ENCODE results near the gene MYMX. TPM values are rescaled to one million over a fixed set of nuclear protein-coding genes. Genes with fewer than 3 reads are reported as not detected.

Gene MYMX
- total and polyA plus RNA-seq, 2 of the 13 experiments (the other 11 are each of a cell fraction or from before 2014, with no cell fraction given) = not detected

DNA sequence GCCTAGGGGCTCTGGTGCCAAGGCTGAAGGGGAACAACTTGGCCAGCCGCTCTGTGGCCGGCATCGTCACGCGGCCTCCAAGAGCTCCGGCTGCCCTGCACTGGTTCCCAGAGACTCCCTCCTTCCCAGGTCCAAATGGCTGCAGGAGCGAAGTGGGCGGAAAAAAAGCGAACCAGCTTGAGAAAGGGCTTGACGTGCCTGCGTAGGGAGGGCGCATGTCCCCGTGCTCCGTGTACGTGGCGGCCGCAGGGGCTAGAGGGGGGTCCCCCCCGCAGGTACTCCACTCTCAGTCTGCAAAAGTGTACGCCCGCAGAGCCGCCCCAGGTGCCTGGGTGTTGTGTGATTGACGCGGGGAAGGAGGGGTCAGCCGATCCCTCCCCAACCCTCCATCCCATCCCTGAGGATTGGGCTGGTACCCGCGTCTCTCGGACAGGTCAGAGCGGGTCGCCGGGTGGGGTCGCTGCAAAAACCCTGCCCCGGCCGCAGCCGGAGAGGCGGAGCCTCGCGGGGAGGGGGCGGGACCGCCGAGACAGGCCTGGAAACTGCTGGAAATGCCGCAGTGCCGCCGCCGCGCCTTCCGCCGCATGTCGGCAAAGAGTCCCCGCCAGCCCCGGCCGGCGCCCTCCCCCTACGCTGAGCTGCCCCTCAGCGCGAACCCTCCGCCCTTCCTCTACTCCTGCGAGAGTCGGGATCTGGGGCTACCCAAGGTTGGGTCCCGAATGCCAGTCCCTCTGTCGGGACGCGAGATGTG, 29.4 kb downstream of the MYMX start (continued):
- TF ChIP-seq PHB2 (IDR thresholded peaks at IDR 0.05; ENCODE audit: partially characterized antibody) (no peak), ELF3 (CRISPR knock-in tag; IDR thresholded peaks at IDR 0.05) (peak; percentile 30; the same call in 1 of the 2 replicates), TAF1 (CRISPR knock-in tag; IDR thresholded peaks at IDR 0.05) (peak; percentile 56; the same call in 1 of the 2 replicates), ZNF292 (CRISPR knock-in tag; IDR thresholded peaks at IDR 0.05; ENCODE audit: borderline replicate concordance, low read depth) (no peak; the same call in none of the 2 replicates), EP300 (IDR thresholded peaks at IDR 0.05; ENCODE audit: low read depth in 2 of 2, low read length in 2 of 2) (peak; percentile 59 to 85; a peak in 3 of 4 replicates), EP300 (CRISPR knock-in tag; IDR thresholded peaks at IDR 0.05; ENCODE audit: borderline replicate concordance) (no peak; the same call in 1 of the 2 replicates), ZNF790 (CRISPR knock-in tag; IDR thresholded peaks at IDR 0.05; ENCODE audit: borderline replicate concordance) (no peak), ZNF780A (CRISPR knock-in tag; IDR thresholded peaks at IDR 0.05) (peak; percentile 86), NCOA2 (CRISPR knock-in tag; IDR thresholded peaks at IDR 0.05) (no peak; the same call in 1 of the 2 replicates), ZNF335 (CRISPR knock-in tag; IDR thresholded peaks at IDR 0.05) (peak; percentile 3; the same call in 1 of the 2 replicates), TRIM24 (CRISPR knock-in tag; IDR thresholded peaks at IDR 0.05) (no peak), ZNF432 (CRISPR knock-in tag; IDR thresholded peaks at IDR 0.05; ENCODE audit: borderline replicate concordance) (no peak), MED1 (CRISPR knock-in tag; IDR thresholded peaks at IDR 0.05) (peak; percentile 72; the same call in 1 of the 2 replicates), ZFP37 (CRISPR knock-in tag; IDR thresholded peaks at IDR 0.05; ENCODE audit: borderline replicate concordance) (peak; percentile 67), U2AF1 (optimal IDR thresholded peaks at IDR 0.05; ENCODE audit: low read depth, low read length) (no peak), ZNF20 (CRISPR knock-in tag; IDR thresholded peaks at IDR 0.05) (0 out of 2 replicates have a peak, but pooled peaks have one; percentile 85), TBL1XR1 (IDR thresholded peaks at IDR 0.05; ENCODE audit: borderline replicate concordance, low read length, partially characterized antibody) (no peak), ZBTB38 (CRISPR knock-in tag; IDR thresholded peaks at IDR 0.05) (peak; percentile 61; the same call in 1 of the 2 replicates), ZNF703 (CRISPR knock-in tag; IDR thresholded peaks at IDR 0.05; ENCODE audit: borderline replicate concordance) (no peak), MTA3 (CRISPR knock-in tag; IDR thresholded peaks at IDR 0.05) (no peak), ZFP82 (CRISPR knock-in tag; IDR thresholded peaks at IDR 0.05; ENCODE audit: borderline replicate concordance) (0 out of 2 replicates have a peak, but pooled peaks have one; percentile 59), NFKB2 (CRISPR knock-in tag; IDR thresholded peaks at IDR 0.05; ENCODE audit: borderline replicate concordance) (peak; percentile 82; the same call in 1 of the 2 replicates)
- TF ChIP-seq, protein P1, sequence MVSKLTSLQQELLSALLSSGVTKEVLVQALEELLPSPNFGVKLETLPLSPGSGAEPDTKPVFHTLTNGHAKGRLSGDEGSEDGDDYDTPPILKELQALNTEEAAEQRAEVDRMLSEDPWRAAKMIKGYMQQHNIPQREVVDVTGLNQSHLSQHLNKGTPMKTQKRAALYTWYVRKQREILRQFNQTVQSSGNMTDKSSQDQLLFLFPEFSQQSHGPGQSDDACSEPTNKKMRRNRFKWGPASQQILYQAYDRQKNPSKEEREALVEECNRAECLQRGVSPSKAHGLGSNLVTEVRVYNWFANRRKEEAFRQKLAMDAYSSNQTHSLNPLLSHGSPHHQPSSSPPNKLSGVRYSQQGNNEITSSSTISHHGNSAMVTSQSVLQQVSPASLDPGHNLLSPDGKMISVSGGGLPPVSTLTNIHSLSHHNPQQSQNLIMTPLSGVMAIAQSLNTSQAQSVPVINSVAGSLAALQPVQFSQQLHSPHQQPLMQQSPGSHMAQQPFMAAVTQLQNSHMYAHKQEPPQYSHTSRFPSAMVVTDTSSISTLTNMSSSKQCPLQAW (CRISPR knock-in tag; IDR thresholded peaks at IDR 0.05) = peak; percentile 72
- TF ChIP-seq, protein P2, sequence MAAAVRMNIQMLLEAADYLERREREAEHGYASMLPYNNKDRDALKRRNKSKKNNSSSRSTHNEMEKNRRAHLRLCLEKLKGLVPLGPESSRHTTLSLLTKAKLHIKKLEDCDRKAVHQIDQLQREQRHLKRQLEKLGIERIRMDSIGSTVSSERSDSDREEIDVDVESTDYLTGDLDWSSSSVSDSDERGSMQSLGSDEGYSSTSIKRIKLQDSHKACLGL (CRISPR knock-in tag; IDR thresholded peaks at IDR 0.05) = peak; percentile 83; the same call in 1 of the 2 replicates
- TF ChIP-seq, protein P3, sequence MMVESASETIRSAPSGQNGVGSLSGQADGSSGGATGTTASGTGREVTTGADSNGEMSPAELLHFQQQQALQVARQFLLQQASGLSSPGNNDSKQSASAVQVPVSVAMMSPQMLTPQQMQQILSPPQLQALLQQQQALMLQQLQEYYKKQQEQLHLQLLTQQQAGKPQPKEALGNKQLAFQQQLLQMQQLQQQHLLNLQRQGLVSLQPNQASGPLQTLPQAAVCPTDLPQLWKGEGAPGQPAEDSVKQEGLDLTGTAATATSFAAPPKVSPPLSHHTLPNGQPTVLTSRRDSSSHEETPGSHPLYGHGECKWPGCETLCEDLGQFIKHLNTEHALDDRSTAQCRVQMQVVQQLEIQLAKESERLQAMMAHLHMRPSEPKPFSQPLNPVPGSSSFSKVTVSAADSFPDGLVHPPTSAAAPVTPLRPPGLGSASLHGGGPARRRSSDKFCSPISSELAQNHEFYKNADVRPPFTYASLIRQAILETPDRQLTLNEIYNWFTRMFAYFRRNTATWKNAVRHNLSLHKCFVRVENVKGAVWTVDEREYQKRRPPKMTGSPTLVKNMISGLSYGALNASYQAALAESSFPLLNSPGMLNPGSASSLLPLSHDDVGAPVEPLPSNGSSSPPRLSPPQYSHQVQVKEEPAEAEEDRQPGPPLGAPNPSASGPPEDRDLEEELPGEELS (CRISPR knock-in tag; IDR thresholded peaks at IDR 0.05) = peak; percentile 48; the same call in 1 of the 2 replicates
- TF ChIP-seq, protein P4, sequence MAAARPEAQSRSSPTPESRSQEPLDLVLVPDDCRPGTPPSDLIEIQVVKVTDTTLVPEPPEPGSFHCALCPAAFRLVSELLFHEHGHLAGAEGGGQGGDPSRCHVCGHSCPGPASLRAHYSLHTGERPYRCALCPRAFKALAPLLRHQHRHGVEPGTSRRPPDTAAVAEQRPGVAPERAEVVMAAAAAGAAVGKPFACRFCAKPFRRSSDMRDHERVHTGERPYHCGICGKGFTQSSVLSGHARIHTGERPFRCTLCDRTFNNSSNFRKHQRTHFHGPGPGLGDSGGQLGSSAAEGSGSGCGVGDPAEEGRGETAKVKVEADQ (CRISPR knock-in tag; IDR thresholded peaks at IDR 0.05; ENCODE audit: borderline replicate concordance) = peak; percentile 98
